Measurements from ENCODE around the gene MGST2.

MGST2 gene

DNA sequence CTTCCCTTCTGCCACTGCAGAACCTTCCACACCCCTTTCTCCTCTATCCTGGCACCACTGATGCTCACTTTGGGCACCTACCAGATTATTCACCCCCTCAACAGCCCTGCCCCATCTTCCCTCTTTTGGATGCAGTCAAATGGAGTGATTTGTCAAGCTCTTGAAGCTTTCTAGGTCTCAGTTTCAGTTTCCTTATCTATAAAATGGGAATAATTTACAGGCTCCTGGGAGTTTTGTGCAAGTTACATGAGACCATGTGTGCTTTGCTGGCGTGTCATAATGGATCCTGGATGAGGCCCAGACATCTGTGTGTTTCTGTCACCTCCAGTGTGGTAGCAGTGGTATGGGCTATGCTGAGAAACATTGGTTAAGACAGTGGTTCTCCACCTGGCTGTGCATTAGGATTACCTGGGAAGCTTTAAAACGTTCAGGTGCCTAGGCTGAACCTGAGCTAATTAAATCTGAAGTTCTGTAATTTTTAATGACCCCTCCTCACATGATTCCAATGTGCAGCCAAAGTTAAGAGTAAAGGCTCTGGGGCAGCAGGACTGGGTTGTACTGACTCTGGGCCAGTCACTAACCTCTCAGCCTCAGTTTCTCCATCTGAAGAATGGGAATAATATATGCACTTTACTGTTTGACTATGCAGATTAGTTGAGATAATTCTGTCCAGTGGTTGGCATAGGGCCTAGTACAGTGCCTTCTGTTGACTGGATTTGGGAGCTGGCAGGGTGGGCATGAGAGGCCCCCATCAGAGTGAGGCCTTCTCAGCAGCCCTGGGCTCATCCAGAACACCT lies 6.8 kb upstream of the MGST2 start:
- TF ChIP-seq, protein P1, sequence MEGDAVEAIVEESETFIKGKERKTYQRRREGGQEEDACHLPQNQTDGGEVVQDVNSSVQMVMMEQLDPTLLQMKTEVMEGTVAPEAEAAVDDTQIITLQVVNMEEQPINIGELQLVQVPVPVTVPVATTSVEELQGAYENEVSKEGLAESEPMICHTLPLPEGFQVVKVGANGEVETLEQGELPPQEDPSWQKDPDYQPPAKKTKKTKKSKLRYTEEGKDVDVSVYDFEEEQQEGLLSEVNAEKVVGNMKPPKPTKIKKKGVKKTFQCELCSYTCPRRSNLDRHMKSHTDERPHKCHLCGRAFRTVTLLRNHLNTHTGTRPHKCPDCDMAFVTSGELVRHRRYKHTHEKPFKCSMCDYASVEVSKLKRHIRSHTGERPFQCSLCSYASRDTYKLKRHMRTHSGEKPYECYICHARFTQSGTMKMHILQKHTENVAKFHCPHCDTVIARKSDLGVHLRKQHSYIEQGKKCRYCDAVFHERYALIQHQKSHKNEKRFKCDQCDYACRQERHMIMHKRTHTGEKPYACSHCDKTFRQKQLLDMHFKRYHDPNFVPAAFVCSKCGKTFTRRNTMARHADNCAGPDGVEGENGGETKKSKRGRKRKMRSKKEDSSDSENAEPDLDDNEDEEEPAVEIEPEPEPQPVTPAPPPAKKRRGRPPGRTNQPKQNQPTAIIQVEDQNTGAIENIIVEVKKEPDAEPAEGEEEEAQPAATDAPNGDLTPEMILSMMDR (conservative IDR thresholded peaks at IDR 0.05), result no peak

DNA sequence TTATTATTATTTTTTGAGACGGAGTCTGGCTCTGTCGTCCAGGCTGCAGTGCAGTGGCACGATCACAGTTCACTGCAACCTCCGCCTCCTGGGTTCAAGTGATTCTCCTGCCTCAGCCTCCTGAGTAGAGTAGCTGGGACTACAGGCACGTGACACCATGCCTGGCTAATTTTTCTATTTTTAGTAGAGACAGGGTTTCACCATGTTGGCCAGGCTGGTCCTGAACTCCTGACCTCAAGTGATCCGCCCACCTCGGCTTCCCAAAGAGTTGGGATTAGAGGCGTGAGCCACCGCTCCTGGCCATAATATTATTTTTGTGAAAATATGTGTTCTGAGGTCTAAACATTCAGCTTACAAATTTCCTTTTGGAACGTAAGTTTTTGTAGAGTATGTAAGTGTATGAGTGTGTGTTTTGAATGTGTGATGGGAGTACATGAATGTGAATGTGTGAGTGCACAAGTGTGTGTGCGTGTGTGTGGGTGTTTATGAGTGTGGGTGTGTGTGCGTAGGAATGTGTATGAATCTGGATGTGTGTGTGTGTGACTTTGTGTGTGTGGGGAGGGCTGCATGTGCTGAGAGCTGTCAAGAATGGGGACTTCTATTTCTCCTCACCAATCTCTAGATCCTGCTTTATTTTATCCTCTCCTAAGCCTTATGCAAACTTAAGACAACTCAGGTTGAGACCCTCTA lies 5.7 kb upstream of the MGST2 start:
- peak overlapping the region; percentile 39 for H3K27ac ChIP-seq
- TF ChIP-seq, protein P1 (conservative IDR thresholded peaks at IDR 0.05), result no peak

More for the DNA sequence above, 6.8 kb upstream of the MGST2 start:
- H3K27ac ChIP-seq, result no peak overlapping the region

DNA sequence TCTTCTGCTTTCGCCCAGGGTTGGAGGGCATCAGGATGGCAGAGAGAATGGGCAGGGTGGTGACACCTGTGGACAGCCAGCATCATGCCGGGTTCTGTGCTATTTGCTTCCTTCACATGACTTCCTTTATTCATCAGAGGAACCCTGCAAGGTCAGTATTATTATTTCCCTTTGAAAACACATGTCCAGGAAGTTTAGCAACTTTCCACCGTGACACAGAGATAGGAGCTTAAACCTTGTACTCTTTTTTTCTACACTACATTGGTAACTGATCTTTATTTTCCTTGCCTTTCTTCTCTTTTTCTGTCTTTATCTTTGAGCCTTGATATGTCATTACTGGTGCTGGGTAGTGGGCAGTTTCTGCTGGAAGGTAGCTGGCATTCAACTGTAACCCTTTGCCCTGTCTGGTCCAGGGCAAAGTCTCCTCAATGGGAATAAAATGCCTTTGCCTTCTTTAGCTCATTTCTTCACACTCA lies 5.0 kb upstream of the MGST2 start:
- TF ChIP-seq, protein P1 (conservative IDR thresholded peaks at IDR 0.05), result no peak
- peak overlapping the region; percentile 39 for H3K27ac ChIP-seq

DNA sequence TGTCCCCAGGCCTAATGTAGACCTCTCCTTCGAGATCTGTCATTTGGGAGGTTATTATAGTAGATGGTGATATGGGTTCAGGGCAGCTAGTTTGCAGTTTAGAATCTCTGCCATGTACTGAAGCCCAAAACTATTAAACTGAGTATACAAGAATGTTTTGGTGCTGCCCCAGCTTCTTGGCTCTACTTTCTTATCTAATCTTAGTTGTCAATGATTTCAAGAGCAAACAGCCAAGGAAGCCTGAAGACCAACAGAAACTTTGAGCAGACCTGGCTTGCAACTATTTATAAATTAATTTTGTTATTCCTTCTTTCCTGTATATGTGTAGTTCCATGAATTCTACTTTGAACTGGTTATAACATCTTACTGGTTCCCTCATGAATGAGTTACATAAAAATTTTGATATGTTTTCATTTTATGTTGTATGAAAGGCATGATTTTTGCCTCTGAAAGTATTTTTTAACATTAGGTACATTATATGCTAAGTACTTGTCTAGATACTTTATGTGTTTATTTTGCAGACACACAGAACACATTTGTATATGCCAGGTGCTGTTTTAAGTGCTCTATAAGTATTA lies 2.0 kb upstream of the MGST2 start:
- peak overlapping the region; percentile 98 for H3K27ac ChIP-seq
- TF ChIP-seq, protein P1 (conservative IDR thresholded peaks at IDR 0.05), result no peak

DNA sequence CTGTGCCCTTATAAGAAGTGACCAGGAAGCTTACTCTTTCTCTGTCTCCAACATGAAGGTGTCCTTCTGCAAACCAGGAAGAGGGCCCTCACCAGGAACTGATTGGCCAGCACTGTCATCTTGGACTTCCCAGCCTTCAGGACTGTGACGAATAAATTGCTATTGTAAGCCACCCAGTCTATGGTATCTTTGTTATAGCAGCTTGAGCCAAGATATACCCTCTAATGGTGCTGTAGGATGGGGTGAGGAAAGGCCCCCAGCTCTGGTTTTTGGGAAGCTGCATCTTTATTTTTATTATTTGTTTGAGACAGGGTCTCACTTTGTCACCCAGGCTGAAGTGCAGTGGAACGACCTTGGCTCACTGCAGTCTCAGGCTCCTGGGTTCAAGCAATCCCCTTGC lies 1.2 kb upstream of the MGST2 start:
- H3K27ac ChIP-seq, result peak overlapping the region; percentile 98
- TF ChIP-seq, protein P1 (conservative IDR thresholded peaks at IDR 0.05), result no peak

DNA sequence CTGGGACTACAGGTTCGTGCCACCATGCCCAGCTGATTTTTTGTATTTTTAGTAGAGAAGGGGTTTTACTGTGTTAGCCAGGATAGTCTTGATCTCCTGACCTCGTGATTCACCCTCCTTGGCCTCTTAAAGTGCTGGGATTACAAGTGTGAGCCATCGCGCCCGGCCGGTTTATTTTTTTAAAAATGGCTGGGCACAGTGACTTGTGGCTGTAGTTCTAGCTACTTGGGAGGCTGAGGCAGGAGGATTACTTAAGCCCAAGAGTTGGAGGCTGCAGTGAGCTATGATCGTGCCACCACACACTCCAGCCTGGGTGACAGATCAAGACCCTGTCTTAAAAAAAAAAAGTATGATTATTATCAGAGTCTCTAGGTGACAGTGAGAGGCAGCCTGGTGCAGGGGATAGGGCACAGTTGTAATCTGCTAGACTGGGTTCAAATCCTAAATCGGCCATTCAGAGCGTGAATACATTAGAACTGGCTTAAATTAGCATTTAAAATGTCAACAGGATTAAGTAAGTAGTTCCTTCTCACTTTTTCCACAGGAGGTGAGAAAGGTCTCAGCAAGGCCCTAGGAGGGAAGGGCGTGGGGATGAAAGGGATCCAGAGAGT lies 435 bp upstream of the MGST2 start:
- peak overlapping the region; percentile 98 for H3K27ac ChIP-seq
- TF ChIP-seq, protein P1 (conservative IDR thresholded peaks at IDR 0.05), result no peak

Measured in VCaP (cell line).